Testis (tissue), 3 donors: ENCODE results near the gene TBX1. TPM values are rescaled to one million over a fixed set of nuclear protein-coding genes. Genes with fewer than 3 reads are reported as not detected.

ENCODE experiments used
- DNase-seq: peaks from one replicate; pipeline ENCODE4 v3.0.0-alpha.2; 2019
- H3K27ac ChIP-seq, 2 donors: fragments of 200-600 bp; sonication (generic); one replicate each; pipeline ENCODE4 v1.5.1; 2019
- H3K27me3 ChIP-seq: fragments of 200-600 bp; sonication (generic); one replicate; pipeline ENCODE4 v1.5.1; 2019
- H3K36me3 ChIP-seq: fragments of 200-600 bp; sonication (generic); one replicate; pipeline ENCODE4 v1.5.1; 2017; ENCODE audit warnings: low read depth; ENCODE audit errors: missing control alignments
- H3K4me1 ChIP-seq: fragments of 200-600 bp; sonication (generic); one replicate; pipeline ENCODE4 v1.5.1; 2019
- H3K4me3 ChIP-seq, 2 donors: fragments of 200-600 bp; sonication (generic); one replicate each; pipeline ENCODE4 v1.5.1; 2017 to 2019
- H3K9me3 ChIP-seq: fragments of 200-600 bp; sonication (generic); one replicate; pipeline ENCODE4 v1.5.1; 2017
- CTCF ChIP-seq, 3 experiments: fragments of 450-650 bp in 2 of 3; fragments of 200-600 bp in 1 of 3; sonication (generic) in 1 of 3; IDR thresholded peaks; one replicate each; pipeline ENCODE4 v1.5.1; 2016 to 2019; ENCODE audit warnings: antibody characterized with exemption in 3 of 3, mild to moderate bottlenecking in 2 of 3, moderate library complexity in 1 of 3
- POLR2A ChIP-seq: fragments of 450-650 bp; IDR thresholded peaks from one replicate; pipeline ENCODE4 v1.6.1; 2017; ENCODE audit warnings: antibody characterized with exemption, mild to moderate bottlenecking, moderate library complexity
- WGBS, 2 donors: methylation state at CpG; one replicate each; pipeline ENCODE4 v1.1.5; 2018; 5-methylcytosine and 5-hydroxymethylcytosine counted together
- intact Hi-C: fragments of 100-400 bp; cut with DNase I; formaldehyde crosslinking; loops from one replicate; pipeline ENCODE4 v1.15.1; 2023; ENCODE audit warnings: low total_unique reads
- polyA plus RNA-seq: library from polyadenylated mRNA; stranded (reverse); fragments of 350-450 nt; fragmentation: Illumina TruSeq; extraction: RNeasy Lipid Tissue Mini Kit (QIAGEN cat#74804); gene quantifications from one replicate; pipeline ENCODE4 v1.2.3, GENCODE V29; 2014; ENCODE audit warnings: low read depth, low replicate concordance; ENCODE audit not compliant: insufficient read depth
- total RNA-seq, 2 donors: library from RNA; depleted of rRNA; stranded (reverse); fragments of >200 nt; gene quantifications; one replicate each; pipeline ENCODE4 v1.2.3, GENCODE V29; 2016

Gene TBX1
- total and polyA plus RNA-seq, 3 donors from 2014 or later, result 18.1 to 43.4 (median 23.3) TPM

GRCh38 chr22:19753090-19753842, 7.3 kb upstream of the TBX1 start:
- intact Hi-C loops, result no loop called here
- H3K36me3 ChIP-seq, result no peaks in the 10 kb centered on the region
- WGBS, 2 donors, result 85 to 92% methylated on average over 8 to 10 of the region's 10 CpGs
- no peak for TF ChIP-seq CTCF (IDR thresholded peaks at IDR 0.05)
- H3K4me1 ChIP-seq, result no peaks in the 10 kb centered on the region
- H3K27me3 ChIP-seq, result no peaks in the 10 kb centered on the region
- H3K27ac ChIP-seq, result no peak overlapping the region
- no peak for DNase-seq
- no peaks in the 10 kb centered on the region for H3K9me3 ChIP-seq
- H3K4me3 ChIP-seq, result no peak overlapping the region

- intact Hi-C loops, result no loop called here
These were observed 6.4 kb upstream of the TBX1 start for GRCh38 chr22:19753996-19754700.

GRCh38 chr22:19754701-19755144, 5.9 kb upstream of the TBX1 start:
- no peaks in the 10 kb centered on the region for H3K4me1 ChIP-seq
- no peaks in the 10 kb centered on the region for H3K27me3 ChIP-seq
- 27 to 40% methylated on average over 1 to 14 of the region's 14 CpGs for WGBS, 2 donors
- intact Hi-C loops, result no loop called here
- DNase-seq, result no peak
- no peaks in the 10 kb centered on the region for H3K9me3 ChIP-seq
- H3K27ac ChIP-seq, result no peak overlapping the region
- no peaks in the 10 kb centered on the region for H3K36me3 ChIP-seq
- TF ChIP-seq POLR2A (no peak), CTCF (IDR thresholded peaks at IDR 0.05) (no peak)
- H3K4me3 ChIP-seq, result no peak overlapping the region

More at GRCh38 chr22:19753996-19754700, 6.4 kb upstream of the TBX1 start:
- TF ChIP-seq CTCF (IDR thresholded peaks at IDR 0.05) (no peak), POLR2A (no peak)
- DNase-seq, result no peak
- no peaks in the 10 kb centered on the region for H3K9me3 ChIP-seq
- H3K4me1 ChIP-seq, result no peaks in the 10 kb centered on the region
- no peaks in the 10 kb centered on the region for H3K27me3 ChIP-seq
- 67 to 79% methylated on average over 7 to 14 of the region's 14 CpGs for WGBS, 2 donors
- no peak overlapping the region for H3K27ac ChIP-seq
- H3K4me3 ChIP-seq, result no peak overlapping the region
- H3K36me3 ChIP-seq, result no peaks in the 10 kb centered on the region

- H3K4me1 ChIP-seq, result no peaks in the 10 kb centered on the region
- no peaks in the 10 kb centered on the region for H3K27me3 ChIP-seq
- 1% methylated on average over 58 of the region's 59 CpGs; no CpG with 5 or more reads in 1 of the 2 donors for WGBS, 2 donors
These were observed 5.3 kb upstream of the TBX1 start for GRCh38 chr22:19755145-19755710.

More at GRCh38 chr22:19755145-19755710, 5.3 kb upstream of the TBX1 start:
- intact Hi-C loops, result no loop called here
- H3K27ac ChIP-seq, result no peak overlapping the region
- no peaks in the 10 kb centered on the region for H3K9me3 ChIP-seq
- H3K36me3 ChIP-seq, result no peaks in the 10 kb centered on the region
- no peak for DNase-seq
- no peak overlapping the region for H3K4me3 ChIP-seq
- TF ChIP-seq POLR2A (no peak), CTCF (IDR thresholded peaks at IDR 0.05) (no peak)
